Hepatocyte (in vitro differentiated cells): ENCODE measurements around the gene TIGD1.

Source experiments
- EZH2 ChIP-seq: fragments of 200-600 bp; sonication (generic); IDR thresholded peaks from 2 replicates; pipeline ENCODE4 v1.6.1; 2016; ENCODE audit warnings: antibody characterized with exemption, mild to moderate bottlenecking, borderline replicate concordance
- TF ChIP-seq, protein P1 (sequence below): fragments of 200-600 bp; sonication (generic); IDR thresholded peaks from 2 replicates; pipeline ENCODE4 v1.5.1; 2016; ENCODE audit warnings: antibody characterized with exemption, mild to moderate bottlenecking; ENCODE audit not compliant: poor library complexity

DNA sequence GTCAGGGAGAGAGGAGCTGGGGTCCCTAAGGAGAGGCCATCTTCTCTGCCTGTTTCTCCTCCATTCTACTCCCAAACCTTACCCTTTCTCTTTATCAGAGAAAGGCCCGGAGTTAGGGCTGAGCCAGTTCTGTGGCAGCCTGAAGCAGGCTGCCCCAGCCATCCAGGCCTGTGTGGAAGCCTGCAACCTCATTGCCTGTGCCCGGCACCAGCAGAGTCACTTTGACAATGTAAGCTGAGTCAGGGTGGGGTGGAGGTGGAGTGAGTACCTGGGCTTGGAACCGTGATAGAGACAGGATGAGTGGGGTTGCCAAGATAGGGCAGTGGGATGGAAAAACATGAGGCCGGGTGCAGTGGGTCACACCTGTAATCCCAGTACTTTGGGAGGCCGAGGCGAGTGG, 5.7 kb downstream of the TIGD1 start:
- TF ChIP-seq, protein P1, sequence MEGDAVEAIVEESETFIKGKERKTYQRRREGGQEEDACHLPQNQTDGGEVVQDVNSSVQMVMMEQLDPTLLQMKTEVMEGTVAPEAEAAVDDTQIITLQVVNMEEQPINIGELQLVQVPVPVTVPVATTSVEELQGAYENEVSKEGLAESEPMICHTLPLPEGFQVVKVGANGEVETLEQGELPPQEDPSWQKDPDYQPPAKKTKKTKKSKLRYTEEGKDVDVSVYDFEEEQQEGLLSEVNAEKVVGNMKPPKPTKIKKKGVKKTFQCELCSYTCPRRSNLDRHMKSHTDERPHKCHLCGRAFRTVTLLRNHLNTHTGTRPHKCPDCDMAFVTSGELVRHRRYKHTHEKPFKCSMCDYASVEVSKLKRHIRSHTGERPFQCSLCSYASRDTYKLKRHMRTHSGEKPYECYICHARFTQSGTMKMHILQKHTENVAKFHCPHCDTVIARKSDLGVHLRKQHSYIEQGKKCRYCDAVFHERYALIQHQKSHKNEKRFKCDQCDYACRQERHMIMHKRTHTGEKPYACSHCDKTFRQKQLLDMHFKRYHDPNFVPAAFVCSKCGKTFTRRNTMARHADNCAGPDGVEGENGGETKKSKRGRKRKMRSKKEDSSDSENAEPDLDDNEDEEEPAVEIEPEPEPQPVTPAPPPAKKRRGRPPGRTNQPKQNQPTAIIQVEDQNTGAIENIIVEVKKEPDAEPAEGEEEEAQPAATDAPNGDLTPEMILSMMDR = no peak
- TF ChIP-seq EZH2 = no peak
